GM23338 (cell line): ENCODE measurements around the gene CECR2. TPM values are rescaled to one million over a fixed set of nuclear protein-coding genes. Genes with fewer than 3 reads are reported as not detected.

Source experiments
- ATAC-seq: fragments of 200-7000 bp; cut with Tn5 transposase; 3 replicates; pipeline ENCODE4 v1.9.1; 2020
- DNase-seq: peaks from one replicate; pipeline ENCODE4 v3.0.0-alpha.2; 2015; ENCODE audit warnings: low spot score
- H2AFZ ChIP-seq: fragments of 200-600 bp; sonication (generic); 2 replicates; pipeline ENCODE4 v1.8.0; 2016; ENCODE audit warnings: antibody characterized with exemption, mild to moderate bottlenecking, moderate library complexity
- H3F3A ChIP-seq: fragments of 200-600 bp; sonication (generic); replicated peaks from 2 replicates; pipeline ENCODE4 v1.8.0; 2017; ENCODE audit warnings: antibody characterized with exemption, mixed run types, low read depth
- H3K27ac ChIP-seq: fragments of 200-600 bp; sonication (generic); 2 replicates; pipeline ENCODE4 v1.6.1; 2016; ENCODE audit warnings: low read depth
- H3K27me3 ChIP-seq: fragments of 200-600 bp; sonication (generic); 2 replicates; pipeline ENCODE4 v1.8.0; 2016; ENCODE audit warnings: mild to moderate bottlenecking, mixed run types, moderate library complexity; ENCODE audit not compliant: insufficient read depth
- H3K36me3 ChIP-seq: fragments of 200-600 bp; sonication (generic); 2 replicates; pipeline ENCODE4 v1.8.0; 2016; ENCODE audit warnings: mild to moderate bottlenecking; ENCODE audit not compliant: insufficient read depth
- H3K4me1 ChIP-seq: fragments of 200-600 bp; sonication (generic); 2 replicates; pipeline ENCODE4 v1.8.0; 2016; ENCODE audit warnings: mild to moderate bottlenecking, moderate library complexity; ENCODE audit not compliant: insufficient read depth
- H3K4me2 ChIP-seq: fragments of 200-600 bp; sonication (generic); 2 replicates; pipeline ENCODE4 v1.7.1; 2017; ENCODE audit warnings: mixed run types
- H3K4me3 ChIP-seq: fragments of 200-600 bp; sonication (generic); 2 replicates; pipeline ENCODE4 v1.6.1; 2016; ENCODE audit warnings: mixed run types
- H3K79me2 ChIP-seq: fragments of 200-600 bp; sonication (generic); replicated peaks from 2 replicates; pipeline ENCODE4 v1.8.0; 2017; ENCODE audit warnings: mild to moderate bottlenecking; ENCODE audit not compliant: insufficient read depth
- H3K9me2 ChIP-seq: fragments of 200-600 bp; sonication (generic); 2 replicates; pipeline ENCODE4 v1.8.0; 2017; ENCODE audit not compliant: insufficient read depth
- H4K20me1 ChIP-seq: fragments of 200-600 bp; sonication (generic); replicated peaks from 2 replicates; pipeline ENCODE4 v1.8.0; 2017; ENCODE audit warnings: mild to moderate bottlenecking; ENCODE audit not compliant: insufficient read depth
- H3K27ac Mint-ChIP-seq: 2 replicates; pipeline ENCODE4 v1.8.0; 2020; ENCODE audit warnings: inconsistent platforms, mild to moderate bottlenecking, moderate library complexity, mixed read lengths
- H3K27me3 Mint-ChIP-seq: 3 replicates; pipeline ENCODE4 v1.8.0; 2022; ENCODE audit warnings: low read depth, mild to moderate bottlenecking, moderate library complexity, mixed read lengths, inconsistent platforms; ENCODE audit not compliant: insufficient read depth, poor library complexity
- H3K36me3 Mint-ChIP-seq: 3 replicates; pipeline ENCODE4 v1.8.0; 2021; ENCODE audit warnings: low read depth, mild to moderate bottlenecking, inconsistent platforms, moderate library complexity, mixed read lengths
- H3K4me1 Mint-ChIP-seq: 3 replicates; pipeline ENCODE4 v1.8.0; 2020; ENCODE audit warnings: mild to moderate bottlenecking, inconsistent platforms, mixed read lengths
- H3K4me3 Mint-ChIP-seq: 3 replicates; pipeline ENCODE4 v1.8.0; 2021; ENCODE audit warnings: moderate library complexity, mild to moderate bottlenecking, inconsistent platforms, mixed read lengths
- H3K9me3 Mint-ChIP-seq: 3 replicates; pipeline ENCODE4 v1.8.0; 2020; ENCODE audit warnings: moderate library complexity, mild to moderate bottlenecking, inconsistent platforms, mixed read lengths
- EZH2 ChIP-seq: fragments of 200-600 bp; sonication (generic); IDR thresholded peaks from one replicate; pipeline ENCODE4 v1.8.0; 2017; ENCODE audit warnings: antibody characterized with exemption, mild to moderate bottlenecking, low read depth; ENCODE audit not compliant: unreplicated experiment
- EZH2phosphoT487 ChIP-seq: fragments of 200-600 bp; sonication (generic); IDR thresholded peaks from one replicate; pipeline ENCODE4 v1.8.1; 2018; ENCODE audit warnings: antibody characterized with exemption; ENCODE audit not compliant: unreplicated experiment
- NANOG ChIP-seq: IDR thresholded peaks from 2 replicates; pipeline ENCODE4 v1.6.1; 2016; ENCODE audit warnings: antibody characterized with exemption, borderline replicate concordance
- POLR2AphosphoS5 ChIP-seq: IDR thresholded peaks from 2 replicates; pipeline ENCODE4 v1.6.1; 2016; ENCODE audit warnings: antibody characterized with exemption, low read depth
- STAT1 ChIP-seq: IDR thresholded peaks from one replicate; pipeline ENCODE4 v1.6.1; 2016; ENCODE audit warnings: antibody characterized with exemption; ENCODE audit not compliant: unreplicated experiment
- ZNF114 ChIP-seq: fragments of 250-450 bp; sonication (Bioruptor Pico); IDR thresholded peaks from 2 replicates; pipeline ENCODE4 v1.5.0; 2020; ENCODE audit warnings: mild to moderate bottlenecking, moderate library complexity
- ZNF331 ChIP-seq: fragments of 250-450 bp; sonication (Bioruptor Pico); IDR thresholded peaks from 2 replicates; pipeline ENCODE4 v1.5.0; 2020; ENCODE audit warnings: low read depth, mild to moderate bottlenecking, moderate library complexity
- polyA plus RNA-seq: library from polyadenylated mRNA; unstranded; fragments of >200 nt; fragmentation: Nextera tagmentation; extraction: Ambion mirVana; gene quantifications from 2 replicates; pipeline ENCODE4 v1.2.1, GENCODE V29; 2016
- total RNA-seq: library from RNA; depleted of rRNA; stranded (reverse); fragments of >200 nt; shearing (Covaris generic); gene quantifications from 2 replicates; pipeline ENCODE4 v1.2.3, GENCODE V29; 2014
- TF ChIP-seq, protein P1 (sequence below), 2 experiments: fragments of 200-600 bp in 1 of 2; sonication (generic) in 1 of 2; conservative IDR thresholded peaks; 2 replicates each; pipeline versions ENCODE4 v1.5.1 to v1.6.1; 2016 to 2017; ENCODE audit warnings: antibody characterized with exemption in 2 of 2, low read depth in 2 of 2, mild to moderate bottlenecking in 2 of 2, moderate library complexity in 1 of 2
- TF ChIP-seq, protein P2 (sequence below): IDR thresholded peaks from 2 replicates; pipeline ENCODE4 v1.6.1; 2016; ENCODE audit warnings: antibody characterized with exemption
- TF ChIP-seq, protein P3 (sequence below): fragments of 250-450 bp; sonication (Bioruptor Pico); IDR thresholded peaks from 2 replicates; pipeline ENCODE4 v1.5.0; 2020; ENCODE audit warnings: mild to moderate bottlenecking, moderate library complexity

The CECR2 gene
- total and polyA plus RNA-seq, 2 experiments from 2014 or later, result 18.4 to 110 TPM

DNA sequence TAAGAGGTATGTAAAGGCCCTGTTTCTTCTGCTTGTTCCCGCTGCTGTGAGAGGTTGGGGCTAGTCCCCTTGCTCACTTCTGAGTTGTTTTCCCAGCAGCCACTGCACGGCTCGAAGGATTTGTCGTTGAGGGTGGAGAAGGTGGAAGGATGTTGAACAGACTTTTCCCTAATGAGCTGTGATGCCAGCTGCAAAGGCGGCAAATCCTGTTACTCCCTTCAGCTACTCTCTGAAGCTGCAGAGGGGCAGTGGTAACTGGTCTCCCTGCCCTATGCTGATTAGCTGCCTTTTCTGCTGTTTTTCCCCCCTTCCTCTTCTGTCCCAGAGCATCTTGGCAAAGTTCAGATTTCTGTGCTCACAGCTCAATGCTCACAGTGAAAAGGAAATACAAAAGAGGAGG lies 103.7 kb downstream of the CECR2 start:
- Histone ChIP-seq H2AFZ (no peak overlapping the region), H3K79me2 (peaks cover 100% of the 10 kb centered on the region), H3K27ac (no peak overlapping the region), H3K4me2 (peak overlapping the region; percentile 16), H4K20me1 (peaks cover 63% of the 10 kb centered on the region), H3K4me1 (peaks cover 69% of the 10 kb centered on the region), H3K27me3 (no peaks in the 10 kb centered on the region), H3K9me2 (no peaks in the 10 kb centered on the region), H3K4me3 (no peak overlapping the region), H3F3A (no peaks in the 10 kb centered on the region; the same call in 1 of the 2 replicates), H3K36me3 (0 out of 2 replicates have a peak, but pooled peaks cover 3% of the 10 kb centered on the region)
- ATAC-seq, result peak; percentile 13; the same call in 2 of the 3 replicates
- no peak overlapping the region; the same call in 1 of the 2 replicates for H3K27ac Mint-ChIP-seq
- H3K4me1 Mint-ChIP-seq, result peaks cover 81% of the 10 kb centered on the region
- H3K9me3 Mint-ChIP-seq, result no peaks in the 10 kb centered on the region
- peaks cover 12% of the 10 kb centered on the region for H3K27me3 Mint-ChIP-seq
- TF ChIP-seq, protein P1, sequence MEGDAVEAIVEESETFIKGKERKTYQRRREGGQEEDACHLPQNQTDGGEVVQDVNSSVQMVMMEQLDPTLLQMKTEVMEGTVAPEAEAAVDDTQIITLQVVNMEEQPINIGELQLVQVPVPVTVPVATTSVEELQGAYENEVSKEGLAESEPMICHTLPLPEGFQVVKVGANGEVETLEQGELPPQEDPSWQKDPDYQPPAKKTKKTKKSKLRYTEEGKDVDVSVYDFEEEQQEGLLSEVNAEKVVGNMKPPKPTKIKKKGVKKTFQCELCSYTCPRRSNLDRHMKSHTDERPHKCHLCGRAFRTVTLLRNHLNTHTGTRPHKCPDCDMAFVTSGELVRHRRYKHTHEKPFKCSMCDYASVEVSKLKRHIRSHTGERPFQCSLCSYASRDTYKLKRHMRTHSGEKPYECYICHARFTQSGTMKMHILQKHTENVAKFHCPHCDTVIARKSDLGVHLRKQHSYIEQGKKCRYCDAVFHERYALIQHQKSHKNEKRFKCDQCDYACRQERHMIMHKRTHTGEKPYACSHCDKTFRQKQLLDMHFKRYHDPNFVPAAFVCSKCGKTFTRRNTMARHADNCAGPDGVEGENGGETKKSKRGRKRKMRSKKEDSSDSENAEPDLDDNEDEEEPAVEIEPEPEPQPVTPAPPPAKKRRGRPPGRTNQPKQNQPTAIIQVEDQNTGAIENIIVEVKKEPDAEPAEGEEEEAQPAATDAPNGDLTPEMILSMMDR (conservative IDR thresholded peaks at IDR 0.05; ENCODE audit: low read depth in 2 of 2), result no peak
- TF ChIP-seq POLR2AphosphoS5, result no peak
- TF ChIP-seq, protein P2, sequence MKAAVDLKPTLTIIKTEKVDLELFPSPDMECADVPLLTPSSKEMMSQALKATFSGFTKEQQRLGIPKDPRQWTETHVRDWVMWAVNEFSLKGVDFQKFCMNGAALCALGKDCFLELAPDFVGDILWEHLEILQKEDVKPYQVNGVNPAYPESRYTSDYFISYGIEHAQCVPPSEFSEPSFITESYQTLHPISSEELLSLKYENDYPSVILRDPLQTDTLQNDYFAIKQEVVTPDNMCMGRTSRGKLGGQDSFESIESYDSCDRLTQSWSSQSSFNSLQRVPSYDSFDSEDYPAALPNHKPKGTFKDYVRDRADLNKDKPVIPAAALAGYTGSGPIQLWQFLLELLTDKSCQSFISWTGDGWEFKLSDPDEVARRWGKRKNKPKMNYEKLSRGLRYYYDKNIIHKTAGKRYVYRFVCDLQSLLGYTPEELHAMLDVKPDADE, result no peak
- TF ChIP-seq EZH2, result no peak
- no peak for TF ChIP-seq ZNF114
- TF ChIP-seq ZNF331, result no peak
- TF ChIP-seq STAT1, result no peak
- TF ChIP-seq, protein P3, sequence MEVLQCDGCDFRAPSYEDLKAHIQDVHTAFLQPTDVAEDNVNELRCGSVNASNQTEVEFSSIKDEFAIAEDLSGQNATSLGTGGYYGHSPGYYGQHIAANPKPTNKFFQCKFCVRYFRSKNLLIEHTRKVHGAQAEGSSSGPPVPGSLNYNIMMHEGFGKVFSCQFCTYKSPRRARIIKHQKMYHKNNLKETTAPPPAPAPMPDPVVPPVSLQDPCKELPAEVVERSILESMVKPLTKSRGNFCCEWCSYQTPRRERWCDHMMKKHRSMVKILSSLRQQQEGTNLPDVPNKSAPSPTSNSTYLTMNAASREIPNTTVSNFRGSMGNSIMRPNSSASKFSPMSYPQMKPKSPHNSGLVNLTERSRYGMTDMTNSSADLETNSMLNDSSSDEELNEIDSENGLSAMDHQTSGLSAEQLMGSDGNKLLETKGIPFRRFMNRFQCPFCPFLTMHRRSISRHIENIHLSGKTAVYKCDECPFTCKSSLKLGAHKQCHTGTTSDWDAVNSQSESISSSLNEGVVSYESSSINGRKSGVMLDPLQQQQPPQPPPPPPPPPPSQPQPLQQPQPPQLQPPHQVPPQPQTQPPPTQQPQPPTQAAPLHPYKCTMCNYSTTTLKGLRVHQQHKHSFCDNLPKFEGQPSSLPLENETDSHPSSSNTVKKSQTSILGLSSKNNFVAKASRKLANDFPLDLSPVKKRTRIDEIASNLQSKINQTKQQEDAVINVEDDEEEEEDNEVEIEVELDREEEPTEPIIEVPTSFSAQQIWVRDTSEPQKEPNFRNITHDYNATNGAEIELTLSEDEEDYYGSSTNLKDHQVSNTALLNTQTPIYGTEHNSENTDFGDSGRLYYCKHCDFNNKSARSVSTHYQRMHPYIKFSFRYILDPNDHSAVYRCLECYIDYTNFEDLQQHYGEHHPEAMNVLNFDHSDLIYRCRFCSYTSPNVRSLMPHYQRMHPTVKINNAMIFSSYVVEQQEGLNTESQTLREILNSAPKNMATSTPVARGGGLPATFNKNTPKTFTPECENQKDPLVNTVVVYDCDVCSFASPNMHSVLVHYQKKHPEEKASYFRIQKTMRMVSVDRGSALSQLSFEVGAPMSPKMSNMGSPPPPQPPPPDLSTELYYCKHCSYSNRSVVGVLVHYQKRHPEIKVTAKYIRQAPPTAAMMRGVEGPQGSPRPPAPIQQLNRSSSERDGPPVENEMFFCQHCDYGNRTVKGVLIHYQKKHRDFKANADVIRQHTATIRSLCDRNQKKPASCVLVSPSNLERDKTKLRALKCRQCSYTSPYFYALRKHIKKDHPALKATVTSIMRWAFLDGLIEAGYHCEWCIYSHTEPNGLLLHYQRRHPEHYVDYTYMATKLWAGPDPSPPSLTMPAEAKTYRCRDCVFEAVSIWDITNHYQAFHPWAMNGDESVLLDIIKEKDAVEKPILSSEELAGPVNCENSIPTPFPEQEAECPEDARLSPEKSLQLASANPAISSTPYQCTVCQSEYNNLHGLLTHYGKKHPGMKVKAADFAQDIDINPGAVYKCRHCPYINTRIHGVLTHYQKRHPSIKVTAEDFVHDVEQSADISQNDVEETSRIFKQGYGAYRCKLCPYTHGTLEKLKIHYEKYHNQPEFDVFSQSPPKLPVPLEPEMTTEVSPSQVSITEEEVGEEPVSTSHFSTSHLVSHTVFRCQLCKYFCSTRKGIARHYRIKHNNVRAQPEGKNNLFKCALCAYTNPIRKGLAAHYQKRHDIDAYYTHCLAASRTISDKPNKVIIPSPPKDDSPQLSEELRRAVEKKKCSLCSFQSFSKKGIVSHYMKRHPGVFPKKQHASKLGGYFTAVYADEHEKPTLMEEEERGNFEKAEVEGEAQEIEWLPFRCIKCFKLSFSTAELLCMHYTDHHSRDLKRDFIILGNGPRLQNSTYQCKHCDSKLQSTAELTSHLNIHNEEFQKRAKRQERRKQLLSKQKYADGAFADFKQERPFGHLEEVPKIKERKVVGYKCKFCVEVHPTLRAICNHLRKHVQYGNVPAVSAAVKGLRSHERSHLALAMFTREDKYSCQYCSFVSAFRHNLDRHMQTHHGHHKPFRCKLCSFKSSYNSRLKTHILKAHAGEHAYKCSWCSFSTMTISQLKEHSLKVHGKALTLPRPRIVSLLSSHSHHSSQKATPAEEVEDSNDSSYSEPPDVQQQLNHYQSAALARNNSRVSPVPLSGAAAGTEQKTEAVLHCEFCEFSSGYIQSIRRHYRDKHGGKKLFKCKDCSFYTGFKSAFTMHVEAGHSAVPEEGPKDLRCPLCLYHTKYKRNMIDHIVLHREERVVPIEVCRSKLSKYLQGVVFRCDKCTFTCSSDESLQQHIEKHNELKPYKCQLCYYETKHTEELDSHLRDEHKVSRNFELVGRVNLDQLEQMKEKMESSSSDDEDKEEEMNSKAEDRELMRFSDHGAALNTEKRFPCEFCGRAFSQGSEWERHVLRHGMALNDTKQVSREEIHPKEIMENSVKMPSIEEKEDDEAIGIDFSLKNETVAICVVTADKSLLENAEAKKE (CRISPR knock-in tag), result no peak
- TF ChIP-seq EZH2phosphoT487, result no peak
- no peak for TF ChIP-seq NANOG
- H3K36me3 Mint-ChIP-seq, result peaks cover 22% of the 10 kb centered on the region
- DNase-seq, result no peak
- H3K4me3 Mint-ChIP-seq, result no peak overlapping the region
